Activated CD4-positive, alpha-beta T cell treated with anti-CD3 and anti-CD28 coated beads for 36 hours (primary cell): ENCODE data around the gene EYA4. TPM values are rescaled to one million over a fixed set of nuclear protein-coding genes. Genes with fewer than 3 reads are reported as not detected.

Experiments used
- ATAC-seq: fragments of 200-7000 bp; cut with Tn5 transposase; one replicate; pipeline ENCODE4 v1.10.0; 2021; ENCODE audit warnings: mild to moderate bottlenecking, moderate library complexity
- CTCF ChIA-PET: fragments of 350-600 bp; sonication (Branson Sonifier 250); formaldehyde crosslinking; loops from one replicate; lab custom pipeline; 2021; ENCODE audit warnings: antibody characterized with exemption; lab: Charles Lee
- POLR2A ChIA-PET: fragments of 350-600 bp; sonication (Branson Sonifier 250); formaldehyde crosslinking; loops from one replicate; lab custom pipeline; 2021; ENCODE audit warnings: antibody characterized with exemption, inconsistent platforms; lab: Charles Lee
- DNase-seq: peaks from one replicate; pipeline ENCODE4 v3.0.0-alpha.2; 2020
- H3K27ac Mint-ChIP-seq: one replicate; pipeline ENCODE4 v1.8.0; 2021; ENCODE audit warnings: mixed read lengths
- H3K27me3 Mint-ChIP-seq: one replicate; pipeline ENCODE4 v1.8.0; 2021; ENCODE audit warnings: mixed read lengths
- H3K36me3 Mint-ChIP-seq: one replicate; pipeline ENCODE4 v1.8.0; 2021; ENCODE audit warnings: low read depth, mixed read lengths
- H3K4me1 Mint-ChIP-seq: one replicate; pipeline ENCODE4 v1.8.0; 2021; ENCODE audit warnings: mixed read lengths
- H3K4me3 Mint-ChIP-seq: one replicate; pipeline ENCODE4 v1.8.0; 2021; ENCODE audit warnings: mild to moderate bottlenecking, moderate library complexity, mixed read lengths
- H3K9me3 Mint-ChIP-seq: one replicate; pipeline ENCODE4 v1.8.0; 2021; ENCODE audit warnings: low read depth, mixed read lengths
- intact Hi-C, 2 experiments: fragments of 100-400 bp; cut with DNase I in 1 of 2; cut with micrococcal nuclease in 1 of 2; formaldehyde crosslinking; loops; one replicate each; pipeline versions ENCODE4 v1.14.2 to v1.15.1; 2022 to 2024; cut with DNase I, micrococcal nuclease
- total RNA-seq, 2 experiments: library from RNA; stranded (reverse); gene quantifications; one replicate each; pipeline ENCODE4 v1.2.3, GENCODE V29; 2021

Gene EYA4
- total RNA-seq, 2 experiments from 2014 or later = not detected

- CTCF ChIA-PET = interaction anchor here (0.7 kb wide), 1 partner anchor 9 kb away, joined by 3 read pairs; no protein-coding TSS in a partner anchor
- no peak overlapping the region for H3K4me3 Mint-ChIP-seq
- no peaks in the 10 kb centered on the region for H3K36me3 Mint-ChIP-seq
- no peaks in the 10 kb centered on the region for H3K27me3 Mint-ChIP-seq
- H3K27ac Mint-ChIP-seq = no peak overlapping the region
- ATAC-seq (no peak), DNase-seq (no peak)
- peaks cover 3% of the 10 kb centered on the region for H3K9me3 Mint-ChIP-seq
- POLR2A ChIA-PET = no interaction called here
- H3K4me1 Mint-ChIP-seq = no peaks in the 10 kb centered on the region
- intact Hi-C loops = no loop called here
These were observed 118.6 kb downstream of the EYA4 start for GRCh38 chr6:133359760-133360159.

DNA sequence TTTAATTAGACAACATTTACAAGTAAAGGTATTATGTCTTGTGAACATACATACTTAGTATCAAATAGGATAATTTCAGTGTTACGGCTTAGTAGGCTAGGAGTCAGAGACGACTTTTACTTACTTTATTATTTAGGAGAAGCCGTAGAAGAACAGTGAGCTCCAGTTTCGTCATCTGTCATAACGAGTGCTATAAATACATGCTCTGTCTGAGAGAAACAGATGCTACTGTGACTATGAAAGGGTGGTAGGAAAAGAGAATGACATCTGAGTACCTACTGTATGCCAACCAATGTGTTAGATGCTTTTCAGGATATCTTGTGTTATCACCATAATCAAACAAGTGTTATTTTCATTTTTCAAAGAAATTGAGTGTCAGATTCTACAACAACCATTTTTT lies 119.0 kb downstream of the EYA4 start:
- POLR2A ChIA-PET = no interaction called here
- H3K27me3 Mint-ChIP-seq = no peaks in the 10 kb centered on the region
- H3K4me3 Mint-ChIP-seq = no peak overlapping the region
- CTCF ChIA-PET = no interaction called here
- H3K36me3 Mint-ChIP-seq = no peaks in the 10 kb centered on the region
- H3K4me1 Mint-ChIP-seq = no peaks in the 10 kb centered on the region
- no peak overlapping the region for H3K27ac Mint-ChIP-seq
- DNase-seq (no peak), ATAC-seq (no peak)
- intact Hi-C loops = no loop called here
- H3K9me3 Mint-ChIP-seq = peaks cover 3% of the 10 kb centered on the region

- DNase-seq (no peak), ATAC-seq (no peak)
- H3K36me3 Mint-ChIP-seq = no peaks in the 10 kb centered on the region
- no peaks in the 10 kb centered on the region for H3K27me3 Mint-ChIP-seq
- no peaks in the 10 kb centered on the region for H3K4me1 Mint-ChIP-seq
- ChIA-PET POLR2A (no interaction called here), CTCF (no interaction called here)
- H3K9me3 Mint-ChIP-seq = peaks cover 3% of the 10 kb centered on the region
- H3K27ac Mint-ChIP-seq = no peak overlapping the region
- H3K4me3 Mint-ChIP-seq = no peak overlapping the region
- intact Hi-C loops = no loop called here
These were observed 121.7 kb downstream of the EYA4 start for GRCh38 chr6:133362813-133363212.

DNA sequence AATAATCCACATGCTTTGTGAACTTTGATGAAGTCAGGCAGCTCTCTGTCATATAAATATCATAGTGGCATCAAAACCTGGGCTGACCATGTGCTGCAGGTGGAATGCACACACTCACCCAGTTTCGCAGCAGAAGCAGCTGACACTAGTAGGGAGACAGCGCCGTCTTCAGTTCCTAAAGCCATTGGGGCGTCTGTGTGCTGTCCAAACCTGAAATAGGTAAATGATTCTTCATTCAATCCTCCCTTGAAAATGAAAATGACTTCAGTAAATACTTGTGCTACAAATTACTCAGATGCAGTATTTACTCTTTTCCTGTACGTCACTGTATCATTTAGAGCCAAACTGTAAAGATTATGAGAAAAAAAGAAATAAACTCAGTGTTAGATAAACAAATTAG lies 127.5 kb downstream of the EYA4 start:
- Mint-ChIP-seq H3K4me3 (no peak overlapping the region), H3K9me3 (peaks cover 3% of the 10 kb centered on the region), H3K36me3 (no peaks in the 10 kb centered on the region), H3K27me3 (no peaks in the 10 kb centered on the region), H3K4me1 (no peaks in the 10 kb centered on the region), H3K27ac (no peak overlapping the region)
- intact Hi-C loops = no loop called here
- no peak for DNase-seq
- ChIA-PET POLR2A (no interaction called here), CTCF (no interaction called here)
- ATAC-seq = no peak

GRCh38 chr6:133369773-133370272 lies 128.7 kb downstream of the EYA4 start:
- no peak overlapping the region for H3K4me3 Mint-ChIP-seq
- ChIA-PET POLR2A (no interaction called here), CTCF (interaction anchor here (0.7 kb wide), 1 partner anchor 62 kb away, joined by 3 read pairs; no protein-coding TSS in a partner anchor)
- H3K36me3 Mint-ChIP-seq = no peaks in the 10 kb centered on the region
- H3K9me3 Mint-ChIP-seq = no peaks in the 10 kb centered on the region
- no peak for DNase-seq
- intact Hi-C loops = no loop called here
- no peak overlapping the region for H3K27ac Mint-ChIP-seq
- no peaks in the 10 kb centered on the region for H3K4me1 Mint-ChIP-seq
- no peaks in the 10 kb centered on the region for H3K27me3 Mint-ChIP-seq
- ATAC-seq = no peak

DNA sequence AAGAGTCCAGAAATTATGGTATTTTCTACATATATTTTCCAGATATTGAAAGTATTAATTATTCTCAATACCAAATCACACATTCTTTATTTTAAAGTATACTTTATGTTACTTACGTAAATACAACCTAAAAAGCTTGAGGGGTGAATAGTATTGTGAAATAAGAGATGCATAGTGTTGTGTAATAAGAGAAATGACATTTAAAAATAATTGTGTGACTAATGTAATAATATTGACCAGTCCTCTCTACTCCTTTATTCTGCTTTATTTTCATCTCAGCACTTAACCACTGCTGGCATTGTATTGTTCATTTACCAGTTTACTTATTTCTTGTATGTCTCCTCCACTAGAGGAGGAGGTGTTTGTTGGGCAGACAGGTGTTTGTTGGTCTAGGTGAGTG lies 135.6 kb downstream of the EYA4 start:
- DNase-seq = no peak
- intact Hi-C loops = no loop called here
- Mint-ChIP-seq H3K4me1 (no peaks in the 10 kb centered on the region), H3K27ac (no peak overlapping the region), H3K9me3 (no peaks in the 10 kb centered on the region), H3K4me3 (no peak overlapping the region), H3K27me3 (peaks cover 5% of the 10 kb centered on the region), H3K36me3 (no peaks in the 10 kb centered on the region)
- CTCF ChIA-PET = no interaction called here
- POLR2A ChIA-PET = no interaction called here
- ATAC-seq = no peak

GRCh38 chr6:133377219-133377618 lies 136.1 kb downstream of the EYA4 start:
- CTCF ChIA-PET = no interaction called here
- H3K4me1 Mint-ChIP-seq = no peaks in the 10 kb centered on the region
- H3K9me3 Mint-ChIP-seq = no peaks in the 10 kb centered on the region
- H3K36me3 Mint-ChIP-seq = no peaks in the 10 kb centered on the region
- ATAC-seq (no peak), DNase-seq (no peak)
- intact Hi-C loops = no loop called here
- peaks cover 8% of the 10 kb centered on the region for H3K27me3 Mint-ChIP-seq
- POLR2A ChIA-PET = no interaction called here
- H3K27ac Mint-ChIP-seq = no peak overlapping the region
- H3K4me3 Mint-ChIP-seq = no peak overlapping the region

- no peaks in the 10 kb centered on the region for H3K9me3 Mint-ChIP-seq
- intact Hi-C loops = no loop called here
- DNase-seq = no peak
- H3K27ac Mint-ChIP-seq = no peak overlapping the region
- POLR2A ChIA-PET = no interaction called here
- H3K27me3 Mint-ChIP-seq = peaks cover 8% of the 10 kb centered on the region
- no peak for ATAC-seq
- no peak overlapping the region for H3K4me3 Mint-ChIP-seq
- no peaks in the 10 kb centered on the region for H3K4me1 Mint-ChIP-seq
- H3K36me3 Mint-ChIP-seq = no peaks in the 10 kb centered on the region
- CTCF ChIA-PET = no interaction called here
These were observed 138.9 kb downstream of the EYA4 start for GRCh38 chr6:133380047-133380446.

DNA sequence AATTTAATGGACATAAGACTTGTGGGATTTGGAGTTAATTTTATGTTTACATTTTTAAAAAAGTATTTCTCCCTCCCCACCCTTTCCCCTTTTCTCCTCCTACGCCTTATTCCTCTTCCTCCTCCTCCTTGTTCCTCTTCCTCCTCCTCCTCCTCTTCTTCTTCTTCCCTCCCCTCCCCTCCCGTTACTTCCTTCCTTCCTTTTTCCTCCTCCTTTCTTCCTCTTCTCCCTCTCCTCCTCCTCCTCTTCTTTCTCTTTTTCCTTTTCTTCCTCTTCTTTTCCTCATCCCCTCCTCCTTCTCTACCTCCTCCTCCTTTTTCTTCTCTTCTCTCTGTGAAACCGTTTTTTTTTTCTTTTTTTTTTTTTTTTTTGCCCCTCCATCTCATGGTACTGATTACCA lies 139.6 kb downstream of the EYA4 start:
- H3K36me3 Mint-ChIP-seq = no peaks in the 10 kb centered on the region
- POLR2A ChIA-PET = no interaction called here
- peaks cover 8% of the 10 kb centered on the region for H3K27me3 Mint-ChIP-seq
- H3K4me1 Mint-ChIP-seq = no peaks in the 10 kb centered on the region
- intact Hi-C loops = no loop called here
- DNase-seq (no peak), ATAC-seq (no peak)
- CTCF ChIA-PET = no interaction called here
- no peaks in the 10 kb centered on the region for H3K9me3 Mint-ChIP-seq
- no peak overlapping the region for H3K27ac Mint-ChIP-seq
- no peak overlapping the region for H3K4me3 Mint-ChIP-seq

DNA sequence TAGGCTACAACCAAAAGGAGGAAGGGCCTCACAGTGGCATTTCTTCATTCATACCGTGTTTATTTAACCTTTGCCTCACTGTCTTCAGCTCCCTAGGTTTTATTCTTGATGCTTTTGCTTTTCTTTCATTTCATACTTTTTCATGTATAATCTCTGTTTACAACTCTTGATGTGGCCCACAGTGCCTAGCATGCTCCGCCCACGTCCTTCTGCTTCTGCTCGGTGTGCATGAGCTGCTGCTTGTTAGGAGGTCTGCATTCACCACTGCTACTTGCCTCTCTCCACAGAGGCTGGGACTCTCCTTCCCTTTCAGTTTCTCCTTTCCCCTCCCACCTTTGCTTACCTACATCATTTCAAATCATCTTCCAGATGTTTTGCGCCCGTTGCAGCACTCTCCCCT lies 147.6 kb downstream of the EYA4 start:
- POLR2A ChIA-PET = no interaction called here
- CTCF ChIA-PET = interaction anchor here (0.7 to 0.8 kb wide), 2 partner anchors 14 to 202 kb away, joined by 3 read pairs; no protein-coding TSS in a partner anchor
- Mint-ChIP-seq H3K9me3 (no peaks in the 10 kb centered on the region), H3K4me1 (no peaks in the 10 kb centered on the region), H3K36me3 (no peaks in the 10 kb centered on the region), H3K27me3 (peaks cover 6% of the 10 kb centered on the region), H3K4me3 (no peak overlapping the region), H3K27ac (no peak overlapping the region)
- intact Hi-C loops = no loop called here
- DNase-seq (no peak), ATAC-seq (no peak)

GRCh38 chr6:133390168-133390567 lies 149.0 kb downstream of the EYA4 start:
- POLR2A ChIA-PET = no interaction called here
- Mint-ChIP-seq H3K36me3 (no peaks in the 10 kb centered on the region), H3K4me1 (no peaks in the 10 kb centered on the region), H3K27me3 (peaks cover 6% of the 10 kb centered on the region), H3K27ac (no peak overlapping the region), H3K4me3 (no peak overlapping the region), H3K9me3 (no peaks in the 10 kb centered on the region)
- DNase-seq (no peak), ATAC-seq (no peak)
- intact Hi-C loops = no loop called here
- CTCF ChIA-PET = no interaction called here

DNA sequence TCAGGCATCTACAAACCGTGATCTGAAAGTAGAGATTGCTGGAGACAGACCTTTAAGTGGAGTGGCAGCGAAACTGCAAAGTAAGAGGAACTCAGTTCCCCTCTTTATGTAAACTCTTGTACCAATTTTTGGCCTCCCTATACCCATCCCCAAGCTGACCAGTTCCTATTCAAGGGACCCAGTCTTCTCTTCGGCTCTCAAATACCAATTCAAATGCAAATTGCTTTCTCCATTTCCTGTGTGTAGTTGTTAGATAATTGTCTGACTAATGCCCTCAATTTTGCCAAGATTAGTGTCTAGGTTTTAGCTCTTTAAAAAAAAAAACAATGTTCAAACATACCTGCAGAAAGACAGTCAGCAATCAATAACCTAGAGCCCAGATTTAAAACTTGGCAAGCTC lies 150.9 kb downstream of the EYA4 start:
- intact Hi-C loops = no loop called here
- ChIA-PET CTCF (interaction anchor here (0.6 to 0.7 kb wide), 2 partner anchors 15 to 529 kb away, joined by 3 to 6 read pairs; no protein-coding TSS in a partner anchor), POLR2A (no interaction called here)
- ATAC-seq = no peak
- no peak overlapping the region for H3K27ac Mint-ChIP-seq
- H3K36me3 Mint-ChIP-seq = no peaks in the 10 kb centered on the region
- H3K27me3 Mint-ChIP-seq = peaks cover 7% of the 10 kb centered on the region
- H3K4me3 Mint-ChIP-seq = no peak overlapping the region
- H3K4me1 Mint-ChIP-seq = no peaks in the 10 kb centered on the region
- no peaks in the 10 kb centered on the region for H3K9me3 Mint-ChIP-seq
- no peak for DNase-seq
